ENCODE results near the gene GNG2. TPM values are rescaled to one million over a fixed set of nuclear protein-coding genes. Genes with fewer than 3 reads are reported as not detected.

Gene GNG2
- total and polyA plus RNA-seq, 2 experiments from 2014 or later = 9.9 to 14.8 TPM

- TF ChIP-seq JUNB (IDR thresholded peaks at IDR 0.05; ENCODE audit: unreplicated experiment) (no peak), ZNF114 (CRISPR knock-in tag; IDR thresholded peaks at IDR 0.05) (no peak), POLR2AphosphoS5 (IDR thresholded peaks at IDR 0.05; ENCODE audit: low read depth) (no peak), STAT1 (IDR thresholded peaks at IDR 0.05; ENCODE audit: unreplicated experiment) (no peak), CTCF (conservative IDR thresholded peaks at IDR 0.05; ENCODE audit: low read depth in 2 of 2) (no peak)
- Histone ChIP-seq H3K4me2 (peak overlapping the region; percentile 46; the same call in 1 of the 2 replicates), H3K27me3 (ENCODE audit: insufficient read depth) (peaks cover 38% of the 10 kb centered on the region), H4K20me1 (replicated peaks; ENCODE audit: insufficient read depth) (no peaks in the 10 kb centered on the region), H3F3A (replicated peaks; ENCODE audit: low read depth) (no peaks in the 10 kb centered on the region), H3K4me1 (ENCODE audit: insufficient read depth) (peaks cover 50% of the 10 kb centered on the region), H3K4me3 (no peak overlapping the region), H3K79me2 (replicated peaks; ENCODE audit: insufficient read depth) (peaks cover 11% of the 10 kb centered on the region; the same call in 1 of the 2 replicates), H2AFZ (no peak overlapping the region), H3K27ac (ENCODE audit: low read depth) (no peak overlapping the region), H3K36me3 (ENCODE audit: insufficient read depth) (no peaks in the 10 kb centered on the region), H3K9me2 (ENCODE audit: insufficient read depth) (peaks cover 3% of the 10 kb centered on the region; the same call in 1 of the 2 replicates)
- DNase-seq (ENCODE audit: low spot score) = no peak
- no peaks in the 10 kb centered on the region for H3K36me3 Mint-ChIP-seq (ENCODE audit: low read depth)
- ATAC-seq = no peak
- H3K9me3 Mint-ChIP-seq = no peaks in the 10 kb centered on the region
- H3K4me3 Mint-ChIP-seq = peak overlapping the region; percentile 16; the same call in 1 of the 3 replicates
- peaks cover 46% of the 10 kb centered on the region for H3K4me1 Mint-ChIP-seq
- peaks cover 26% of the 10 kb centered on the region for H3K27me3 Mint-ChIP-seq (ENCODE audit: insufficient read depth, low read depth, poor library complexity)
- no peak overlapping the region for H3K27ac Mint-ChIP-seq
Observed at GRCh38 chr14:51862176-51862796, 1.9 kb downstream of the GNG2 start.

DNA sequence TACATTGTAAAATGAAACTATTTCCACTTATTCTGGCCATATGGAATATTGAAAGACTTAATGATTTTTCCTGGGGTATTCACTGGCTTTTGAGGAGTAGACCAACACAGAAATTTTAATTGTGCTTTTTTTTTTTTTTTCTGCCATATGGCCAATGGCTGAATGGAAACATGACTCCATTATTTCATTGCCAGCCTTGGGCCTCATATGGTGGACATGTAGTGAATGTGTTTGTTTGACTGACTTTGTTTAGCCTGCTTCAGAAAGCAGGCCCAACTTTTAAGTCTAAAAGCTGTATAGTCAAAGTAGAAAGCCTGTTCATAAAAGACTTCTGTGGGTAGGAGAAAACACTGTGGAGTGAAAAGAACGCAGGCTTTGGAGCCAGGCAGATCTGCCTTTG, 2.4 kb downstream of the GNG2 start:
- Mint-ChIP-seq H3K27me3 (ENCODE audit: insufficient read depth, low read depth, poor library complexity) (peaks cover 26% of the 10 kb centered on the region), H3K4me1 (peaks cover 46% of the 10 kb centered on the region), H3K36me3 (ENCODE audit: low read depth) (no peaks in the 10 kb centered on the region), H3K27ac (no peak overlapping the region), H3K4me3 (no peak overlapping the region), H3K9me3 (no peaks in the 10 kb centered on the region)
- Histone ChIP-seq H3K36me3 (ENCODE audit: insufficient read depth) (no peaks in the 10 kb centered on the region), H3K4me3 (no peak overlapping the region), H3K4me2 (peak overlapping the region; percentile 46; the same call in 1 of the 2 replicates), H3K27ac (ENCODE audit: low read depth) (no peak overlapping the region), H3K79me2 (replicated peaks; ENCODE audit: insufficient read depth) (peaks cover 11% of the 10 kb centered on the region; the same call in 1 of the 2 replicates), H3K27me3 (ENCODE audit: insufficient read depth) (peaks cover 38% of the 10 kb centered on the region), H4K20me1 (replicated peaks; ENCODE audit: insufficient read depth) (no peaks in the 10 kb centered on the region), H2AFZ (no peak overlapping the region), H3K4me1 (ENCODE audit: insufficient read depth) (peaks cover 55% of the 10 kb centered on the region), H3K9me2 (ENCODE audit: insufficient read depth) (peaks cover 3% of the 10 kb centered on the region; the same call in 1 of the 2 replicates), H3F3A (replicated peaks; ENCODE audit: low read depth) (no peaks in the 10 kb centered on the region)
- ATAC-seq (no peak), DNase-seq (ENCODE audit: low spot score) (no peak)
- no peak for TF ChIP-seq CTCF (conservative IDR thresholded peaks at IDR 0.05; ENCODE audit: low read depth in 2 of 2)
- no peak for TF ChIP-seq EZH2 (IDR thresholded peaks at IDR 0.05; ENCODE audit: low read depth, unreplicated experiment)
- TF ChIP-seq STAT1 (IDR thresholded peaks at IDR 0.05; ENCODE audit: unreplicated experiment) = no peak
- TF ChIP-seq ZNF114 (CRISPR knock-in tag; IDR thresholded peaks at IDR 0.05) = no peak
- TF ChIP-seq, protein P1, sequence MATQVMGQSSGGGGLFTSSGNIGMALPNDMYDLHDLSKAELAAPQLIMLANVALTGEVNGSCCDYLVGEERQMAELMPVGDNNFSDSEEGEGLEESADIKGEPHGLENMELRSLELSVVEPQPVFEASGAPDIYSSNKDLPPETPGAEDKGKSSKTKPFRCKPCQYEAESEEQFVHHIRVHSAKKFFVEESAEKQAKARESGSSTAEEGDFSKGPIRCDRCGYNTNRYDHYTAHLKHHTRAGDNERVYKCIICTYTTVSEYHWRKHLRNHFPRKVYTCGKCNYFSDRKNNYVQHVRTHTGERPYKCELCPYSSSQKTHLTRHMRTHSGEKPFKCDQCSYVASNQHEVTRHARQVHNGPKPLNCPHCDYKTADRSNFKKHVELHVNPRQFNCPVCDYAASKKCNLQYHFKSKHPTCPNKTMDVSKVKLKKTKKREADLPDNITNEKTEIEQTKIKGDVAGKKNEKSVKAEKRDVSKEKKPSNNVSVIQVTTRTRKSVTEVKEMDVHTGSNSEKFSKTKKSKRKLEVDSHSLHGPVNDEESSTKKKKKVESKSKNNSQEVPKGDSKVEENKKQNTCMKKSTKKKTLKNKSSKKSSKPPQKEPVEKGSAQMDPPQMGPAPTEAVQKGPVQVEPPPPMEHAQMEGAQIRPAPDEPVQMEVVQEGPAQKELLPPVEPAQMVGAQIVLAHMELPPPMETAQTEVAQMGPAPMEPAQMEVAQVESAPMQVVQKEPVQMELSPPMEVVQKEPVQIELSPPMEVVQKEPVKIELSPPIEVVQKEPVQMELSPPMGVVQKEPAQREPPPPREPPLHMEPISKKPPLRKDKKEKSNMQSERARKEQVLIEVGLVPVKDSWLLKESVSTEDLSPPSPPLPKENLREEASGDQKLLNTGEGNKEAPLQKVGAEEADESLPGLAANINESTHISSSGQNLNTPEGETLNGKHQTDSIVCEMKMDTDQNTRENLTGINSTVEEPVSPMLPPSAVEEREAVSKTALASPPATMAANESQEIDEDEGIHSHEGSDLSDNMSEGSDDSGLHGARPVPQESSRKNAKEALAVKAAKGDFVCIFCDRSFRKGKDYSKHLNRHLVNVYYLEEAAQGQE (IDR thresholded peaks at IDR 0.05; ENCODE audit: unreplicated experiment) = no peak
- no peak for TF ChIP-seq JUNB (IDR thresholded peaks at IDR 0.05; ENCODE audit: unreplicated experiment)
